ENCODE data around the gene PLEKHH3.

DNA sequence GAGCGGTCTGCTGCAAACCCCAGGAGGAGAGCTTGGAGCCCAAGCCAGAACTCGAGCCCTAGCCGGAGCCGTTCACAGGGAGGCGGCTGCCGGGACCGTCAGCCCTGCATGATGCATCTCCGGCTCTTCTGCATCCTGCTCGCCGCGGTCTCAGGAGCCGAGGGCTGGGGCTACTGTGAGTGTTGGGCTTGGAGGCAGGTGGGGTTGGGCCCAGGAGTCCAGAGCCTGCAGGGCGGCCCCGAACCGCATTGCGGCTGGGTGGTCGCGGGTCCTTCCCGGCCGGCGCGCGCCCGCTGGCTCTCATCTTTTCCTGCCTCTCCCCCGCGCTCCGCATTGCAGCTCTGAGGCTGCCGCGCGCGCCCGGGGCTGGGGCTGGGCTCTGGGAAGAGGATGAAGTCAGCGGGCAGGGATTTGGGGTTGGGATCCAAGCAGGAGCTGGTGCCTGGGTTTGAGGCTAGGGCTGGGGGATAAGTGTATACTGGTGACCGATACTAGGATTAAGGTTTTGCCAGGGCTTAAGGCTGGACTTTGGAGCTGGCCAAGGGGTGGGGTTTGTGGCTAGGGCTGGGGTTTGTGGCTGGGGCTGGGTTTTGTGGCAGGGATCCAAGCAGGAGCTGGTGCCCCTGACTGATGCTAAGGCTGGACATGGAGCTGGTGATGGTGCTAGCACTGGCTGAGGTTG lies 6.1 kb upstream of the PLEKHH3 start:
- TF ChIP-seq POLR2A (IDR thresholded peaks at IDR 0.05; ENCODE audit: low read depth, low read length): no peak
- no peak for TF ChIP-seq POLR2AphosphoS5 (IDR thresholded peaks at IDR 0.05; ENCODE audit: low read depth, low read length)
